Calu3 (cell line): Measurements from ENCODE around the gene NKX6-1. TPM values are rescaled to one million over a fixed set of nuclear protein-coding genes. Genes with fewer than 3 reads are reported as not detected.

Source experiments
- BruUV-seq: library from RNA; stranded (reverse); fragments of 400-500 nt; replicated peaks from 2 replicates; lab custom pipeline; 2021; lab: Mats Ljungman, UMichigan
- CTCF ChIA-PET: fragments of 300-600 bp; sonication (Branson Sonifier 250); formaldehyde crosslinking; loops from one replicate; lab custom pipeline; 2022; ENCODE audit warnings: antibody characterized with exemption; lab: Charles Lee
- DNase-seq: peaks from one replicate; pipeline ENCODE4 v3.0.0; 2022
- H3K27ac Mint-ChIP-seq: one replicate; pipeline ENCODE4 v1.8.0; 2022; ENCODE audit warnings: mixed read lengths; ENCODE audit not compliant: unreplicated experiment
- H3K27me3 Mint-ChIP-seq: one replicate; pipeline ENCODE4 v1.8.0; 2022; ENCODE audit warnings: mixed read lengths; ENCODE audit not compliant: unreplicated experiment
- H3K36me3 Mint-ChIP-seq: one replicate; pipeline ENCODE4 v1.8.0; 2022; ENCODE audit warnings: mild to moderate bottlenecking, moderate library complexity, mixed read lengths; ENCODE audit not compliant: insufficient read depth, unreplicated experiment
- H3K4me1 Mint-ChIP-seq: one replicate; pipeline ENCODE4 v1.8.0; 2022; ENCODE audit warnings: mild to moderate bottlenecking, low read depth, mixed read lengths; ENCODE audit not compliant: unreplicated experiment
- H3K4me3 Mint-ChIP-seq: one replicate; pipeline ENCODE4 v1.8.0; 2022; ENCODE audit warnings: mild to moderate bottlenecking, low read depth, moderate library complexity, mixed read lengths; ENCODE audit not compliant: unreplicated experiment
- H3K9me3 Mint-ChIP-seq: one replicate; pipeline ENCODE4 v1.8.0; 2022; ENCODE audit warnings: low read depth, mixed read lengths; ENCODE audit not compliant: unreplicated experiment
- intact Hi-C: fragments of 100-400 bp; cut with micrococcal nuclease; formaldehyde crosslinking; loops from one replicate; pipeline ENCODE4 v1.10.0; 2022; ENCODE audit not compliant: unreplicated experiment
- total RNA-seq: library from RNA; stranded (reverse); gene quantifications from 2 replicates; pipeline ENCODE4 v1.2.3, GENCODE V29; 2022
- TF ChIP-seq, protein P1 (sequence below): fragments of 200-600 bp; IDR thresholded peaks from one replicate; pipeline ENCODE4 v1.8.0; 2022; ENCODE audit warnings: antibody characterized with exemption; ENCODE audit not compliant: unreplicated experiment

NKX6-1 gene
- total RNA-seq, 1 experiment from 2014 or later, result 1.8 TPM

DNA sequence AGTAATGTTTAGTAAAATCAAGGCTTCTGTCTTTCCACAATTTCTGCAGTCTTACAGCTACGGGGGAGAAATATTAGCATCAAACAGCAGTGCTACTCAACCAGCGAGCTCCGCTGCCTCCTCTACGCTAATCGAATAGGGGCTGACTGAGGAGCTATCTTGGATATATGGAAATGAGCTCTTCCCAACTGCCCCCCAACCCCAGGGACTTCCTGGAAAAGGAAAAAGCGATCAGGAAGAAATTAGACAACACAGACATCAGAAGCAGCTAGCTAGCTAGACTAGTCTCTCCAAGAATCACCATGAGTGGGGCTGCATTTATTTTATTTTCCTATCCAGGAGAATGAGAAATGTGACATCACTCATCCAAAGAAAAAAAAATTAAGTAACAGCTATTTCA is 7.6 kb downstream of the NKX6-1 start:
- no TSS peak for BruUV-seq
- H3K9me3 Mint-ChIP-seq, result no peaks in the 10 kb centered on the region
- no peaks in the 10 kb centered on the region for H3K4me1 Mint-ChIP-seq
- intact Hi-C loops, result no loop called here
- H3K27me3 Mint-ChIP-seq, result no peaks in the 10 kb centered on the region
- TF ChIP-seq, protein P1, sequence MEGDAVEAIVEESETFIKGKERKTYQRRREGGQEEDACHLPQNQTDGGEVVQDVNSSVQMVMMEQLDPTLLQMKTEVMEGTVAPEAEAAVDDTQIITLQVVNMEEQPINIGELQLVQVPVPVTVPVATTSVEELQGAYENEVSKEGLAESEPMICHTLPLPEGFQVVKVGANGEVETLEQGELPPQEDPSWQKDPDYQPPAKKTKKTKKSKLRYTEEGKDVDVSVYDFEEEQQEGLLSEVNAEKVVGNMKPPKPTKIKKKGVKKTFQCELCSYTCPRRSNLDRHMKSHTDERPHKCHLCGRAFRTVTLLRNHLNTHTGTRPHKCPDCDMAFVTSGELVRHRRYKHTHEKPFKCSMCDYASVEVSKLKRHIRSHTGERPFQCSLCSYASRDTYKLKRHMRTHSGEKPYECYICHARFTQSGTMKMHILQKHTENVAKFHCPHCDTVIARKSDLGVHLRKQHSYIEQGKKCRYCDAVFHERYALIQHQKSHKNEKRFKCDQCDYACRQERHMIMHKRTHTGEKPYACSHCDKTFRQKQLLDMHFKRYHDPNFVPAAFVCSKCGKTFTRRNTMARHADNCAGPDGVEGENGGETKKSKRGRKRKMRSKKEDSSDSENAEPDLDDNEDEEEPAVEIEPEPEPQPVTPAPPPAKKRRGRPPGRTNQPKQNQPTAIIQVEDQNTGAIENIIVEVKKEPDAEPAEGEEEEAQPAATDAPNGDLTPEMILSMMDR, result no peak
- no peak overlapping the region for H3K27ac Mint-ChIP-seq
- CTCF ChIA-PET, result no interaction called here
- no peak overlapping the region for H3K4me3 Mint-ChIP-seq
- no peak for DNase-seq
- no peaks in the 10 kb centered on the region for H3K36me3 Mint-ChIP-seq

DNA sequence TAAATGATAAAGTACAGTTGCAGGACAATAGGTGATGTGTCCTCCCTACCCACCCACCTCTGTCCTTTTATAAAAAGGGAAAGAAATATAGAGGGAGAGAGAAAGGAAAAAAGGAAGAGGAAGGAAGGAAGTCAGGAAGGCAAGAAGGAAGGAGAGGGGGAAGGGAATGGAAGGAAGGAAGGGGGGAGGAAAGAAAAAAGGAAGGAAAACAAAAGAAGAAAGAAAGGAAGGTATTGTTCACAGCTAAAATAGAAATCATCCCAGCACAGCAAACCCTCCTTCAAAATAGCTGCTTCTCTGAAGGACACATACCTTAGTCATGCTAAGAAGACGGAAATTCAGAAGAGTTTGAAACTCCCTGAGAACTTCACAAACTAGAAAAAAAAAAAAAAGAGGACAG is 8.4 kb downstream of the NKX6-1 start:
- BruUV-seq, result no TSS peak
- Mint-ChIP-seq H3K36me3 (no peaks in the 10 kb centered on the region), H3K27ac (no peak overlapping the region), H3K4me1 (no peaks in the 10 kb centered on the region), H3K9me3 (no peaks in the 10 kb centered on the region), H3K4me3 (no peak overlapping the region), H3K27me3 (no peaks in the 10 kb centered on the region)
- DNase-seq, result no peak
- TF ChIP-seq, protein P1, result no peak
- intact Hi-C loops, result no loop called here
- CTCF ChIA-PET, result no interaction called here

DNA sequence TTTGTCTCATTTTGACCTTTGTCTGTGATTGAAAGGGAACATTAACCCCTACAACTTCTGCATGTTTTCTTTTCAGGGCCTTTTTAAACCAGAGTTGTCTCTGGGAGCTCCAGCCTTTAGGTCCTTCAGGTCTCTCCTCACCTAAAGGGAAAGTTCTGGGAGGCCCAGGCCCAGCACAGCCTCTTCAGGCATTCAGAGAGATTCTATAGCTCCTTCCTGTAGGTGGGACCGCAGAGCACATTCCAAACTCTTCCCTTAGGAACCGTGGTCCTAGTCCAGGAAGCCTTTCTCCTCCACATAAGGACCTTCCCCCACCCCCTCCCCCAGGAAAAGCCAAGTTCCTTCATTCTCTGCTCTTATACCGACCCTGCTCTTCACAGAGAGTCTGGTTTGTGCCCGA is 14.9 kb downstream of the NKX6-1 start:
- no peaks in the 10 kb centered on the region for H3K36me3 Mint-ChIP-seq
- CTCF ChIA-PET, result no interaction called here

DNA sequence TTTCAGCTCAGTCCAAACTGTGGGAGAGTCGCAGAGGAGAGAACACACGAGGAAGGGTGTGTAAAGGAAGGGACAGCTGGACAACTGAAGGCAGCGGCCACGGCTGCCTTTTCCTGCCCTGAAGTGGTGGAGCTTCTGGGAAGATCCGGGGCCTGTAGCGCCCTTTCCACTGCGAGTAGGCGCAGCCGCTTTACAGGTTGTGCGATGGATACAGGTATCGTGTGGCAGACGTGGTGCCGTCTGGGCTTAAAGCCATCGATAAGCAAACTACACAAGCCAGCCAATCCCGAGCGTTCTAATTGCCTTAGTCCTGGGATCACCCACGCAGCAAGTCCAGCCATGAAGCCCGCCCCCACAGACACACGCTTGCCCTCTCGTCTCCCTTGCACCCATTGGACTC is 15.4 kb downstream of the NKX6-1 start:
- Mint-ChIP-seq H3K27ac (no peak overlapping the region), H3K4me3 (no peak overlapping the region)
- no TSS peak for BruUV-seq

More for the DNA sequence above, 14.9 kb downstream of the NKX6-1 start:
- no TSS peak for BruUV-seq
- H3K4me1 Mint-ChIP-seq, result no peaks in the 10 kb centered on the region
- intact Hi-C loops, result no loop called here
- TF ChIP-seq, protein P1, result no peak
- no peak overlapping the region for H3K4me3 Mint-ChIP-seq
- DNase-seq, result no peak
- no peaks in the 10 kb centered on the region for H3K27me3 Mint-ChIP-seq
- H3K27ac Mint-ChIP-seq, result no peak overlapping the region
- no peaks in the 10 kb centered on the region for H3K9me3 Mint-ChIP-seq

More for the DNA sequence above, 15.4 kb downstream of the NKX6-1 start:
- Mint-ChIP-seq H3K36me3 (no peaks in the 10 kb centered on the region), H3K4me1 (no peaks in the 10 kb centered on the region), H3K27me3 (no peaks in the 10 kb centered on the region), H3K9me3 (no peaks in the 10 kb centered on the region)
- TF ChIP-seq, protein P1, result no peak
- CTCF ChIA-PET, result no interaction called here
- no peak for DNase-seq
- intact Hi-C loops, result no loop called here
